ENCODE measurements around the gene MED28. TPM values are rescaled to one million over a fixed set of nuclear protein-coding genes. Genes with fewer than 3 reads are reported as not detected.
A peak's percentile ranks its signal among the peaks of the same experiment; 100 is the strongest.

The MED28 gene
- polyA plus RNA-seq, 3 donors from 2014 or later, result 33.4 to 45.3 (median 40.1) TPM

DNA sequence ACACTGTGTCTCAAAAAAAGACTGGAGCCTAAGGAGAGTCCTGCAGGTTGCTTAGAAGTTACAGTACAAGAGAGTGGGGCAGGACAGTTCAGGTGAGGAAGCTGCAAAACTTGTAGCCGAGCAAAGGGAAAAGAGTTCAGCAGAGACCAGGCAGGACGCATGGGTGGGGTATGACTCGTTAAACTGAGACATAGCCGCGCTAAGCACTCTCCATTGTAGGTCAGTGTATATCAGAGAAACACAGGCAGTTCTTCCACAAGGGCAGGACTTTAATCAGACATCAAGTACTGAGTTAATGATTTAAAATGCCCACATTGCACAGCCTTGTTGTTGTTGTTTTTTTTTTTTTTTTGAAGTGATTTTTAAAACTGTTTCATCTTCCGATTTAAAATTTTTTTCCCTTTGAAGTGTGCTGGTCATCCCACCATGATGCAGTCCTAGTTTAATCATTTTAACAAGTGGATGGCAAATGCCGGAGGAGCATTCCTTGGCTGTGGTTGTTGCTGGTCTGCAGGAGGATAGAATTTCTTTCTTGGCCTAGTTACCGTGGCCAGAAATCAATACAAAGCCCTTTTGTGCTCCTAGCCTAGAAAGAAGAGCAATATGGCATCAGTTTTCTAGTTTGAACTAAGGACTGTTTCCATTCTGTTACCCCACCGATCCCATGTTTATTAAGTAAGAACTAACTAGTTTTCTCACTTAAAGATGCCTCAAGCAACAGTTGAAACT is 27.2 kb upstream of the MED28 start:
- Mint-ChIP-seq H3K27me3 (ENCODE audit: low read depth in 3 of 3) (peaks cover 0 to 2% (median 0%) of the 10 kb centered on the region in 3 donors), H3K4me1 (no peaks in the 10 kb centered on the region), H3K9me3 (no peaks in the 10 kb centered on the region), H3K36me3 (peaks cover 26 to 62% (median 37%) of the 10 kb centered on the region in 3 donors), H3K27ac (peak overlapping the region in 1 of 6 donors; percentile 39), H3K4me3 (no peak overlapping the region)
- no peak for DNase-seq

DNA sequence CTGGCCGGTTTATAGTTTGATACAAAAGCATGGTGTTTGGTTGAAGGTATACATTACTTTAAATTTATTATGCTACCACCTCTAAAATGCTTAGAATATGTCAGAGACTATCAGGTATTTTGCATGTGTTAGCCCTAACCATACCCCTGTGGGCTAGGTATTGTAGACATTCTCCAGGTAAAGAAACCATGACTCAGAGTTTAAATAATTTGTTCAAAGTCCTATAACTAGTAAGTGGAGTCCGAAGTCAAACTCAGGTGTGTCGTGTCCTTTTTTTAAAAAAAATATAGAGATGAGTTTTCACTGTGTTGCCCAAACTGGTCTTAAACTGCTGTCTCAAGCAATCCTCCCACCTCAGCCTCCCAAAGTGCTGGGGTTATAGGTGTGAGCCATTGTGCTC is 25.1 kb upstream of the MED28 start:
- no peak for DNase-seq
- Mint-ChIP-seq H3K27ac (peak overlapping the region in 1 of 6 donors; percentile 85), H3K9me3 (no peaks in the 10 kb centered on the region), H3K4me1 (no peaks in the 10 kb centered on the region), H3K27me3 (ENCODE audit: low read depth in 3 of 3) (peaks cover 0 to 1% (median 0%) of the 10 kb centered on the region in 3 donors), H3K4me3 (no peak overlapping the region), H3K36me3 (peaks cover 20 to 64% (median 38%) of the 10 kb centered on the region in 3 donors)

DNA sequence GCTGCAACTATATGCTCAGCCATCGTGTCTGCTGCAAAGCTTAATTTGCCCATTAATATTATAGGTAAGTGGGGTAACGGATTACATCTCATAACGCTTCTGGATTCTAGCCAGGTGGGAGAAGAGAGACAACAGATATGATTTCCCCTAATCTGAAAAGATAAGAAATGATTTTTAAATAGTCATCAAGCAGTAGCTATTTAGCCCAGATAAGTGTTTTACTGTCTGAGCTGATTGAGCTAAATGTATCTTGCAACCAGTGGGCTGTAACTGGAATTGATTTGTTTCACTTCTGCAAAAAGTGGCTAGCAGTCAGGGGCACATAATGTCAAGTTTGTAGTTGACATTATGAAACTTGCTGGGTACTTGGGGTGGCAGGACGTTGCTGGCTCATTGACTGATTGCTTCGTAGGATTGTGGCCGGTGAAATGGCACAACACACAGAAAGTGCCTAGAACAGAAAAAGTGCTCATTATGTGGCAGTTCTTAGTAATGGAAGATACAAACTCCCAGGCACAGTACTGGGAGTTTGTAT is 18.9 kb upstream of the MED28 start:
- H3K4me3 Mint-ChIP-seq, result no peak overlapping the region
- peak overlapping the region in 1 of 6 donors; percentile 77 for H3K27ac Mint-ChIP-seq
- H3K27me3 Mint-ChIP-seq (ENCODE audit: low read depth in 3 of 3), result peaks cover 0 to 4% (median 0%) of the 10 kb centered on the region in 3 donors
- H3K9me3 Mint-ChIP-seq, result no peaks in the 10 kb centered on the region
- DNase-seq, result no peak
- no peaks in the 10 kb centered on the region for H3K4me1 Mint-ChIP-seq
- peaks cover 21 to 50% (median 32%) of the 10 kb centered on the region in 3 donors for H3K36me3 Mint-ChIP-seq

DNA sequence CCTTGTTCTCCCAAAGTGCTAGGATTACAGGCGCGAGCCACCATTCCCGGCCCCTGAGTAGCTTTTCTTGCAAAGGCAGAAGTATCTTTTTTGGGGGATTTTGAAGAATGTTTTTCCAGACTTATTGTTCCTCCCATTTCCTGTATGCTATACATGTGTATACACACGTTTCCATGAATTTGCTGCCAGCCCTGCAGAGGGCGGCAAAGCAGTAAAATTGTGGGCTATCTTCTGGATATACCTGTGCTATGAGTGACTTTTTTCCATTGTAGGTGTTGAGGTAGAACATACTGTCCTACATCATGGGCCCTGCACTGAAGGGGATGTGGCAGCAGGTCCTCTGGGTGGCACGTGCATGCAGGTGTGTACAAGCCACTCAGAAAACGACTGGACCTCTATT is 16.9 kb upstream of the MED28 start:
- H3K4me3 Mint-ChIP-seq, result no peak overlapping the region
- peaks cover 18 to 46% (median 33%) of the 10 kb centered on the region in 3 donors for H3K36me3 Mint-ChIP-seq
- H3K9me3 Mint-ChIP-seq, result no peaks in the 10 kb centered on the region

DNA sequence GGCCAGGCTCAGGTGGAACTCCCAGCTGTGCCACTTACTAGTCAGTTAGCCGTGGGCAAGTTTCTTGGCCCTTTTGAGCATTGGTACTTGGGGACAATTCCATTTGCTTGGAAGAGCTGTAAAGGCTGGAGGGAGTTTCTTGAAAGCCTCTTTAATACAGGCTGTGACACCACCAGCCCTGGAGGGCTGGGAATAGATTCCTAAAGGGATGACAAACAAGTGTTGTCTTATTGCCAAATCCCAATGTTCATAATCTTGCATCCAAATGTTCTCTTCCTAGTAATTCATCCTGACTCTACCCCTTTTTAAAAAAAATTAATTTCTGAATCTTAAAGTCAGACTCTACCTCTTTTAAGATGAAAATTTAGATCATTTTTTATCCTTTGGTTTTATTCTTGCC is 14.6 kb upstream of the MED28 start:
- Mint-ChIP-seq H3K27ac (peak overlapping the region in 2 of 6 donors; percentile 36 to 44), H3K27me3 (ENCODE audit: low read depth in 3 of 3) (peaks cover 0 to 2% (median 0%) of the 10 kb centered on the region in 3 donors), H3K4me3 (no peak overlapping the region), H3K36me3 (peaks cover 16 to 37% (median 27%) of the 10 kb centered on the region in 3 donors), H3K4me1 (no peaks in the 10 kb centered on the region), H3K9me3 (no peaks in the 10 kb centered on the region)
- DNase-seq, result no peak

More for the DNA sequence above, 16.9 kb upstream of the MED28 start:
- Mint-ChIP-seq H3K4me1 (no peaks in the 10 kb centered on the region), H3K27me3 (ENCODE audit: low read depth in 3 of 3) (peaks cover 0 to 4% (median 0%) of the 10 kb centered on the region in 3 donors), H3K27ac (peak overlapping the region in 1 of 6 donors; percentile 40)
- DNase-seq, result no peak

DNA sequence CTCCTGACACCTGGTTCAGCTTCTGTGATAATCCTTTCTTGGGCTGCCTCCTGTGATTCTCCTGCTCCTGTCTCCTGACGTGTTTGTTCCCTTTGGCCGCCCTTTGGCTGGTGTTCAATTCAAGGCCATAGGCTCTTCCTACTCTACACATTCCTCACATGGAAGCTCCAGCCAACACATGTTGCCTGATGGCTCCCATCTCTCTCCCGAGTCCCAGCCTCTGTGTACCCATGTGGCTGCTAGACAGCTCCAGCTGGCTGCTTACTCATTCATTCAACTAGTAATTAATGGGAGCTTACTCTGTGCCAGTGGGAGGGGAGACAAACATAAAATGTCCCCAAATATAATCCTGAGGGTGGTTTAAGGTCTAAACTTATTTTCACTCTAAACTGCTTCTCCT is 9.2 kb upstream of the MED28 start:
- no peaks in the 10 kb centered on the region for H3K4me1 Mint-ChIP-seq
- peak overlapping the region in 3 of 6 donors; percentile 35 to 73 (median 68) for H3K27ac Mint-ChIP-seq
- peaks cover 10 to 29% (median 22%) of the 10 kb centered on the region in 3 donors for H3K36me3 Mint-ChIP-seq
- peaks cover 0 to 2% (median 0%) of the 10 kb centered on the region in 3 donors for H3K27me3 Mint-ChIP-seq (ENCODE audit: low read depth in 3 of 3)
- no peaks in the 10 kb centered on the region for H3K9me3 Mint-ChIP-seq
- no peak overlapping the region for H3K4me3 Mint-ChIP-seq
- DNase-seq, result no peak

DNA sequence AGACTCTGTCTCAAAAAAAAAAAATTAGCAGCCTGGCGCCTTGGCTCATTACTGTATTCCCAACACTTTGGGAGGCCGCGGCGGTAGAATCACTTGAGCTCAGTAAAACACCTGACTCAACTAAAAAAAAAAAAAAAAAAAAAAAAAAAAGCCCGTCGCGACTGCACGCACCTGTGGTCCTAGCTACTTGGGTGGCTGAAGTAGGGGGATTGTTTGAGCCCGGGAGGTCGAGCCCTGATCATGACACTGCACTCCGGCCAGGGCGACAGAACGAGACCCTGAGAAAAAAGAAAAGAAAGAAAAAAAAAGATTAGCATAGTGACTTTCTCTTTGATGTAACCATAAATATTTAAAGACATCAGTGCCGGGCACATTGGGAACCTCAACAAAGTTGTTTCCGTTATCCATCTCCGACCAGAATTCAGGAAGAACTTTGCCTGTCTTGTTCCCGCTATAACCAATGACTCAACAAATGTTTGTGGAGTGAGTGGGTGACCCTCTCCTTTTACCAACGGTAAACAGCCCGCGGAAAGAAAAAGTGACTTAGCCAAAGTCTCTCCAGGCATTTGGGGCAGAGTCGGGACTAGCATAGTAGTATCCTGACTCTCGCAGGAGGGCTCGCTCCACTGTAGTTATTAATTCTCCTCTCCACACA is 553 bp upstream of the MED28 start:
- Mint-ChIP-seq H3K27me3 (ENCODE audit: low read depth in 3 of 3) (peaks cover 11 to 13% (median 12%) of the 10 kb centered on the region in 3 donors), H3K4me1 (peaks cover 41 to 44% of the 10 kb centered on the region in 2 donors), H3K36me3 (peaks cover 0 to 1% (median 1%) of the 10 kb centered on the region in 3 donors), H3K9me3 (no peaks in the 10 kb centered on the region), H3K4me3 (peak overlapping the region; percentile 98 to 100 (median 99)), H3K27ac (peak overlapping the region; percentile 95 to 99 (median 98))
- DNase-seq, result no peak

DNA sequence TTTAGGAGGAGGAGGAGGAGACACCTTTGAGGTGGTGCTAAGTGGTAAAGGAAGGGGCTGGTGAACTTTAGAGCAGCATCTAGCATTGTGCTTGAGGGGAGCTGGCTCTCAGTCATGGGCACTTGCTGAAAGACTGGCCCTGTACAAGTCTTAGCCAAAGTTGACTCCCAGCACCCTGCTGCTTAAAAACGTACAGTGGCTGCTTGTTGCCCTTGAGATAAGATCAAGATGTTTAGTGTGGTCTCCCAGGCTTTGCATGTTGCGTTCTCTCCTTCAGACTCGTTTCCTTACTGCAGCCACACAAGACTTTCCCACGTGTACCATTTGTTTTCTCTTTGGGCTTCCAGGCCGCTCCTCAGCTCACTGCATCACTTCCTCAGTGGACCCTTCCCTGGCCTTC is 1.8 kb downstream of the MED28 start:
- H3K36me3 Mint-ChIP-seq, result peaks cover 8 to 14% (median 11%) of the 10 kb centered on the region in 3 donors
- peaks cover 47 to 58% of the 10 kb centered on the region in 2 donors for H3K4me1 Mint-ChIP-seq
- peak overlapping the region; percentile 8 to 87 (median 57) for H3K27ac Mint-ChIP-seq
- peaks cover 11 to 13% (median 12%) of the 10 kb centered on the region in 3 donors for H3K27me3 Mint-ChIP-seq (ENCODE audit: low read depth in 3 of 3)
- peak overlapping the region; percentile 55 to 84 (median 72) for H3K4me3 Mint-ChIP-seq
- DNase-seq, result no peak
- no peaks in the 10 kb centered on the region for H3K9me3 Mint-ChIP-seq

DNA sequence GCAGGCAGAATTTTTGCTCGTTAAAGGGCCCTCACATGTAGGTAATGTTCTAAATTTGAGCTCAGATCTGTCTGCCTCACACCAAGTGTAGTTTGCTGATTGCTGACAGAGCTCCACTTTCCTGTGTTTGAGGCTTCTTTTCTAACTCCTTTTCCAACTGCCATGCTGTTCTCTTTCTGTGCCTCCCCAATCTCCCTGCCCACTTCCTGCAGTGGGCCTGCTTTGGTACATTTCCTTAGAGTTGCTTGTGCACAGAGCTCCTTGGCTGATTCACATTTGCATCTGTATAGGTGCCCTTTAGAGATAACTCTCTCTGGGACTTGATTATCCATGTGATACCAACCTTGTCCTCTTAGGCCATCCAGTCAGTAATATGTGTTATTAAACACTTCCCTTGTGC is 4.5 kb downstream of the MED28 start:
- H3K9me3 Mint-ChIP-seq, result no peaks in the 10 kb centered on the region
- H3K27me3 Mint-ChIP-seq (ENCODE audit: low read depth in 3 of 3), result peaks cover 9 to 11% (median 10%) of the 10 kb centered on the region in 3 donors
- peaks cover 18 to 34% (median 19%) of the 10 kb centered on the region in 3 donors for H3K36me3 Mint-ChIP-seq
- H3K4me1 Mint-ChIP-seq, result peaks cover 46 to 50% of the 10 kb centered on the region in 2 donors
- peak overlapping the region in 3 of 6 donors; percentile 2 to 73 (median 35) for H3K27ac Mint-ChIP-seq
- no peak for DNase-seq
- H3K4me3 Mint-ChIP-seq, result peak overlapping the region in 1 of 5 donors; percentile 64

DNA sequence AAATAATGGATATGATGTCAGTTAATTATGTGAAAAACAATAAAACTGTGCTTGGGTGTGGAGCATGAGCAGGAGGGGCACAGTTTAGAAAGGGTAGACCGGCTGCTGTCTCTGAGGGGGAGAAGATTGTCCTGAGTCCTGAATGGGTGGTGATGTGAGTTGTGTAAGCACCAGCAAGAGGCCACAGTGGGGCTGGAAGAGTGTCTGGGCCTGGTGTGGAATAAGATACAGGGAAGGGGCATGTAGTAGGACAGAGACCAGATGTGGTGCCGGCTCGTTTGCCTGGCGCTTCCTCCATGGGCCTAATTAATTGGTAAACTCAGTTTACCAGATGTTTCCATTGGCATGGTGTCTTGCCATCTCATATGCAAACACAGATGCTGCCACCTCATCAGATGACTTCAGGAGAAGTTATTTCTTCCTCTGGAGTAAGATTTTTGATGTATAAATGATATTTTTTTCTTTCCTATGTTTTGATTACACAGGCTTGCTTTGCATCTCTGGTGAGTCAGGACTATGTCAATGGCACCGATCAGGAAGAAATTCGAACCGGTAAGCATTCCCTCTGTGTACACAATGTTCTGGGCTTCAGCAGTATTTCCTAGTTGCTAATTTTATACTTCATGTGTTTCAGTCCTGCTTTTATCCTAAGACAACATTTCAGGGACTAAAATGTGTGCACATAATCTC is 5.1 kb downstream of the MED28 start:
- Mint-ChIP-seq H3K27ac (peak overlapping the region in 2 of 6 donors; percentile 2 to 35), H3K4me1 (peaks cover 43 to 44% of the 10 kb centered on the region in 2 donors), H3K27me3 (ENCODE audit: low read depth in 3 of 3) (peaks cover 3 to 5% (median 4%) of the 10 kb centered on the region in 3 donors), H3K9me3 (no peaks in the 10 kb centered on the region), H3K4me3 (no peak overlapping the region), H3K36me3 (peaks cover 23 to 41% (median 24%) of the 10 kb centered on the region in 3 donors)
- DNase-seq, result no peak

DNA sequence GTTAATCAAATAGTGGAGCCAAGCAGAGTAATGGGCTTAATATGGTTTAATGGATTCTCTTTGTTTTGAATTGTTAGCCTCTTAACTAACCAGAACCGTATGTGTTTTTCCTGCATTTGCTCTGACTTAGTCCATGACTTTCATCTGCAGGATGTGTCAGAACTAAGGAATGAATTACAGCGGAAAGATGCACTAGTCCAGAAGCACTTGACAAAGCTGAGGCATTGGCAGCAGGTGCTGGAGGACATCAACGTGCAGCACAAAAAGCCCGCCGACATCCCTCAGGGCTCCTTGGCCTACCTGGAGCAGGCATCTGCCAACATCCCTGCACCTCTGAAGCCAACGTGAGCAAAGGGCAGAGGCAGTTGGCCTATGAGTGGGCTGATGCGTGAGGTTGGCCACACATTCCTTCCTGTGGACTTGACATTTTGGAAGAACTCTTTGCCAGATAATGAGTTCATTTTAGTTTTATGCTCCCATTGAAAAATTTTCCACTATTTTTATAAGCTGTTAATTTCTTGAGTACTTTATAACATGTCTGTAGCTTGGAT is 9.1 kb downstream of the MED28 start:
- H3K4me3 Mint-ChIP-seq, result no peak overlapping the region
- peaks cover 21 to 36% of the 10 kb centered on the region in 2 donors for H3K4me1 Mint-ChIP-seq
- peak overlapping the region in 1 of 6 donors; percentile 21 for H3K27ac Mint-ChIP-seq
- peaks cover 0 to under 1% (median 0%) of the 10 kb centered on the region in 3 donors for H3K27me3 Mint-ChIP-seq (ENCODE audit: low read depth in 3 of 3)
- H3K9me3 Mint-ChIP-seq, result no peaks in the 10 kb centered on the region
- peaks cover 30 to 69% (median 44%) of the 10 kb centered on the region in 3 donors for H3K36me3 Mint-ChIP-seq
- no peak for DNase-seq

DNA sequence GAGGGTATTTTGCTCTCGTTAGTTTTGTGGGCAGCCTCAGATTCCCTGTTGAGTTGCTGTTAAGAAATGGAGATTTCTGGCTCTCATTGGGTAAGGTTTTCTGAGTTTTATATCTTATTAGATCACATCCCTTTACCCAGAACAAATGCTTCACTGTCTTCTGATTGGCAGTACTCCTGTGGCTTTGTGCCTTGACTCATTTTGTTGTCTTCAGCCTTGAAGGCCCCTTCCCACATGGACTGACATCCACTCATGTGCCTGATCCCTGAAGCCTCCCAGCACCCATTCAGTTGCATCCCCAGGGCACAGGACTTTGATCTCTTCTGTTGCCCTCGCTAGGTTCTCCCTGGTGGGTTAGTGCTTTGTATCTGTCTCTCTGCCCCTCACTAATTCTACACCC is 10.4 kb downstream of the MED28 start:
- no peak for DNase-seq
- Mint-ChIP-seq H3K36me3 (peaks cover 27 to 68% (median 35%) of the 10 kb centered on the region in 3 donors), H3K4me3 (no peak overlapping the region), H3K9me3 (no peaks in the 10 kb centered on the region), H3K27ac (peak overlapping the region in 1 of 6 donors; percentile 9), H3K27me3 (ENCODE audit: low read depth in 3 of 3) (peaks cover 0 to 4% (median 0%) of the 10 kb centered on the region in 3 donors), H3K4me1 (peaks cover 16 to 23% of the 10 kb centered on the region in 2 donors)

DNA sequence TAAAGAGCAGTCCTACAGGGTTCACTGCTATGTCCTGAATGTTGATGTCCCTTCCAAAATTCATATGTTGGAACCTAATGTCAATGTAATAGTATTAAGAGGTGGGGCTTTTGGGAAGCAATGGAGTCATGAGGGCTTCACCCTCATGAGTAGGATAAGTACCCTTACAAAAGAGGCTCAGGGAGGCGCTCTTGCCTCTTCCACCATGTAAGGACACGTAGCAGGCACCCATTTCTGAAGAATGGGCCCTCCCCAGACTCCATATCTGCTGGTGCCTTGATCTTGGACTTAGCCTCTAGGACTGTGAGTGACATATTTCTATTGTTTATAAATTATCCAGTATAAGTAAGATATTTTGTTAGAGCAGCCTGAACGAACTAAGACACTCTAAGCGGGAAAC is 15.8 kb downstream of the MED28 start:
- no peak overlapping the region for H3K4me3 Mint-ChIP-seq
- H3K4me1 Mint-ChIP-seq, result peaks cover 10 to 18% of the 10 kb centered on the region in 2 donors
- H3K27me3 Mint-ChIP-seq (ENCODE audit: low read depth in 3 of 3), result peaks cover 0 to 4% (median 0%) of the 10 kb centered on the region in 3 donors
- H3K36me3 Mint-ChIP-seq, result peaks cover 12 to 57% (median 28%) of the 10 kb centered on the region in 3 donors
- peak overlapping the region in 1 of 6 donors; percentile 34 for H3K27ac Mint-ChIP-seq
- no peaks in the 10 kb centered on the region for H3K9me3 Mint-ChIP-seq
- no peak for DNase-seq

Measured in immature natural killer cell (primary cell).